Muscle of back (tissue), 11 donors: ENCODE measurements around the gene ADISSP. TPM values are rescaled to one million over a fixed set of nuclear protein-coding genes. Genes with fewer than 3 reads are reported as not detected.

Experiments
- DNase-seq, 3 donors: peaks; one replicate each; pipeline versions ENCODE4 v3.0.0 to v3.0.0-alpha.2; 2013
- polyA plus RNA-seq, 10 donors: library from polyadenylated mRNA; unstranded; fragments of 120-200 nt; gene quantifications; one replicate each; pipeline ENCODE4 v1.2.1, GENCODE V29; 2013; ENCODE audit not compliant: insufficient read length in 10 of 10

Gene ADISSP
- polyA plus RNA-seq, 10 donors, result 14.2 to 28.0 (median 20.5) TPM

GRCh38 chr20:3721912-3722311, 45.6 kb downstream of the ADISSP start:
- no peak for DNase-seq

- no peak for DNase-seq
Observed at GRCh38 chr20:3720626-3721025, 46.9 kb downstream of the ADISSP start.

GRCh38 chr20:3720068-3720467, 47.5 kb downstream of the ADISSP start:
- no peak for DNase-seq

- DNase-seq, result no peak
Observed at GRCh38 chr20:3719046-3719445, 48.5 kb downstream of the ADISSP start.

- peak in 2 of 3 donors; percentile 43 to 65 for DNase-seq
Observed at GRCh38 chr20:3716195-3716834, 51.2 kb downstream of the ADISSP start.

- no peak for DNase-seq
Observed at GRCh38 chr20:3714092-3714491, 53.5 kb downstream of the ADISSP start.

- DNase-seq, result peak in 2 of 3 donors; percentile 38 to 68
Observed at GRCh38 chr20:3712279-3712873, 55.2 kb downstream of the ADISSP start, which contains the start of gene SIGLEC1. Gene SIGLEC1 (minus strand): TSS chr20:3712600. CDS start chr20:3707128, 5,472 bp downstream.

GRCh38 chr20:3711484-3711941, 56.0 kb downstream of the ADISSP start:
- peak in 2 of 3 donors; percentile 27 to 61 for DNase-seq

- DNase-seq, result peak; percentile 60 to 88 (median 81)
Observed at GRCh38 chr20:3710703-3711483, 56.7 kb downstream of the ADISSP start.

- DNase-seq, result no peak
Observed at GRCh38 chr20:3710011-3710466, 57.5 kb downstream of the ADISSP start.

- no peak for DNase-seq
Observed at GRCh38 chr20:3707508-3707899, 60.0 kb downstream of the ADISSP start.

GRCh38 chr20:3706774-3707507, 60.6 kb downstream of the ADISSP start:
- DNase-seq, result peak in 1 of 3 donors; percentile 34

- no peak for DNase-seq
Observed at GRCh38 chr20:3705970-3706739, 61.4 kb downstream of the ADISSP start.

- DNase-seq, result no peak
Observed at GRCh38 chr20:3705491-3705969, 62.0 kb downstream of the ADISSP start.

- peak; percentile 59 to 73 (median 68) for DNase-seq
Observed at GRCh38 chr20:3704087-3704486, 63.5 kb downstream of the ADISSP start.

Other genes starting within 250 kb of the ADISSP start
- gene GFRA4, start 104.4 kb downstream of the ADISSP start, polyA plus RNA-seq, result not detected
- gene ADAM33, start 85.7 kb downstream of the ADISSP start, polyA plus RNA-seq, result 100 to 1,000 TPM in 1 of 10 donors, 10 to 100 TPM in 9; 33.1 to 107 (median 53.3) TPM
- gene SIGLEC1, start 55.2 kb downstream of the ADISSP start, polyA plus RNA-seq, result 1 to 10 TPM; 3.1 to 8.0 (median 4.6) TPM
- 10 to 100 TPM; 18.9 to 34.3 (median 23.4) TPM for gene HSPA12B, start 35.1 kb downstream of the ADISSP start, polyA plus RNA-seq
- under 1 TPM in 2 of 10 donors, not detected in 8; 0.08 to 0.29 TPM for gene SPEF1, start 13.7 kb upstream of the ADISSP start, polyA plus RNA-seq
- gene CENPB, start 19.0 kb upstream of the ADISSP start, polyA plus RNA-seq, result 10 to 100 TPM; 31.8 to 49.7 (median 38.8) TPM
- gene CDC25B, start 28.6 kb upstream of the ADISSP start, polyA plus RNA-seq, result 100 to 1,000 TPM in 2 of 10 donors, 10 to 100 TPM in 8; 69.1 to 107 (median 84.8) TPM
- gene AP5S1, start 52.8 kb upstream of the ADISSP start, polyA plus RNA-seq, result 10 to 100 TPM in 1 of 10 donors, 1 to 10 TPM in 9; 6.8 to 10.2 (median 8.3) TPM
- gene MAVS, start 79.1 kb upstream of the ADISSP start, polyA plus RNA-seq, result 10 to 100 TPM; 19.3 to 24.2 (median 22.7) TPM
- gene PANK2, start 121.6 kb upstream of the ADISSP start, polyA plus RNA-seq, result 10 to 100 TPM; 25.2 to 32.7 (median 28.5) TPM
- 10 to 100 TPM; 21.4 to 34.3 (median 26.4) TPM for gene RNF24, start 247.8 kb upstream of the ADISSP start, polyA plus RNA-seq